Type B pancreatic cell (in vitro differentiated cells): ENCODE data around the gene FNBP1L. TPM values are rescaled to one million over a fixed set of nuclear protein-coding genes. Genes with fewer than 3 reads are reported as not detected.

Experiments
- DNase-seq: peaks from one replicate; pipeline ENCODE4 v3.0.0; 2021; ENCODE audit warnings: mixed read lengths; ENCODE audit not compliant: unreplicated experiment; ENCODE audit errors: extremely low spot score
- H3K27ac Mint-ChIP-seq: 2 replicates; pipeline ENCODE4 v1.8.0; 2021; ENCODE audit warnings: mild to moderate bottlenecking, mixed read lengths
- H3K27me3 Mint-ChIP-seq: 2 replicates; pipeline ENCODE4 v1.8.0; 2021; ENCODE audit warnings: mixed read lengths
- H3K36me3 Mint-ChIP-seq: 2 replicates; pipeline ENCODE4 v1.8.0; 2021; ENCODE audit warnings: mixed read lengths
- H3K4me1 Mint-ChIP-seq: one replicate; pipeline ENCODE4 v1.8.0; 2021; ENCODE audit warnings: mixed read lengths; ENCODE audit not compliant: unreplicated experiment
- H3K4me3 Mint-ChIP-seq: 2 replicates; pipeline ENCODE4 v1.8.0; 2021; ENCODE audit warnings: mild to moderate bottlenecking, mixed read lengths
- H3K9me3 Mint-ChIP-seq: 2 replicates; pipeline ENCODE4 v1.8.0; 2021; ENCODE audit warnings: mixed read lengths
- total RNA-seq: library from RNA; stranded (reverse); gene quantifications from 2 replicates; pipeline ENCODE4 v1.2.1, GENCODE V29; 2021; ENCODE audit warnings: low replicate concordance
- TF ChIP-seq, protein P1 (sequence below): fragments of 200-600 bp; sonication (generic); conservative IDR thresholded peaks from 2 replicates; pipeline ENCODE4 v1.5.0; 2021; ENCODE audit warnings: antibody characterized with exemption, mild to moderate bottlenecking

FNBP1L gene
- total RNA-seq, 1 donor from 2014 or later: 74.7 TPM

DNA sequence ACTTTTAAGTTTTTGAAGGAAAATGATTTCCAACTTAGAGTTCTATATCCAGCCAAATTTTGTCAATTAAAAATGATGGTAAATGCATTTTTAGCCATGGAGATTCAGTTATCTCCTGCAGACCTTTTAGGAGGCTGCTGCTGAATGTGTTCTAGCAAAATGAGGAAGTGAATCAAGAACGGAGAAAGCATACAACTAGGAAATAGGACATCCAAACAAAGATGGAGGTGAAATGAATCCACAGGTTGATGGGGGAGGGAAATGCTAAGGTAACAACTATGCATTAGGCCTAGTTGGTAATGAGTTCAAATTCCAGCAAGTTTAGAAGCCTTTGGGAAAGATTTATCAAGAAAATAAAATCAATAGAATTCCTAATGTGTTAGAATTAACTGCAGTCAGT, 80.5 kb downstream of the FNBP1L start:
- TF ChIP-seq, protein P1, sequence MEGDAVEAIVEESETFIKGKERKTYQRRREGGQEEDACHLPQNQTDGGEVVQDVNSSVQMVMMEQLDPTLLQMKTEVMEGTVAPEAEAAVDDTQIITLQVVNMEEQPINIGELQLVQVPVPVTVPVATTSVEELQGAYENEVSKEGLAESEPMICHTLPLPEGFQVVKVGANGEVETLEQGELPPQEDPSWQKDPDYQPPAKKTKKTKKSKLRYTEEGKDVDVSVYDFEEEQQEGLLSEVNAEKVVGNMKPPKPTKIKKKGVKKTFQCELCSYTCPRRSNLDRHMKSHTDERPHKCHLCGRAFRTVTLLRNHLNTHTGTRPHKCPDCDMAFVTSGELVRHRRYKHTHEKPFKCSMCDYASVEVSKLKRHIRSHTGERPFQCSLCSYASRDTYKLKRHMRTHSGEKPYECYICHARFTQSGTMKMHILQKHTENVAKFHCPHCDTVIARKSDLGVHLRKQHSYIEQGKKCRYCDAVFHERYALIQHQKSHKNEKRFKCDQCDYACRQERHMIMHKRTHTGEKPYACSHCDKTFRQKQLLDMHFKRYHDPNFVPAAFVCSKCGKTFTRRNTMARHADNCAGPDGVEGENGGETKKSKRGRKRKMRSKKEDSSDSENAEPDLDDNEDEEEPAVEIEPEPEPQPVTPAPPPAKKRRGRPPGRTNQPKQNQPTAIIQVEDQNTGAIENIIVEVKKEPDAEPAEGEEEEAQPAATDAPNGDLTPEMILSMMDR: no peak
- no peaks in the 10 kb centered on the region for H3K4me1 Mint-ChIP-seq
- no peaks in the 10 kb centered on the region for H3K9me3 Mint-ChIP-seq
- H3K27me3 Mint-ChIP-seq: no peaks in the 10 kb centered on the region
- no peak overlapping the region for H3K27ac Mint-ChIP-seq
- no peak for DNase-seq
- H3K4me3 Mint-ChIP-seq: no peak overlapping the region
- peaks cover 42% of the 10 kb centered on the region for H3K36me3 Mint-ChIP-seq

DNA sequence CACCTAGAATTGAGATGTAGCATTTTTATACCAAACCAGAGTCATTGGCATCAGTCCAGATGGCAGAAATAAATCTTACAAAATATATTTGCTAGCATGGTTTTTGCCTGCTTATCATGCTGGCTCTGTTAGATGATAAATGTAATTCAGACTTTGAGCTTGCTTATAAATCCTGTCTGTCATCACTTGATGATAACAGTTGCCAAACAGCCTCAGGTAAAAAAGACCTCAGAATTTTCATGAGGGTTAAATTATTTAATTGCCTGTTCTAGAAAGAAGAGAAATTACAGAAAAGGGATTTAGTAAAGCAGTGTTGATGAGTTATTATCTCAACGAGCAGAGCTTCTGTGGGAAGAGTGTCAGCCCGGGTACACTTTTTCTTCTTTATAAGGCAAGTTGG, 83.3 kb downstream of the FNBP1L start:
- Mint-ChIP-seq H3K36me3 (peaks cover 51% of the 10 kb centered on the region), H3K27ac (no peak overlapping the region), H3K9me3 (no peaks in the 10 kb centered on the region)

DNA sequence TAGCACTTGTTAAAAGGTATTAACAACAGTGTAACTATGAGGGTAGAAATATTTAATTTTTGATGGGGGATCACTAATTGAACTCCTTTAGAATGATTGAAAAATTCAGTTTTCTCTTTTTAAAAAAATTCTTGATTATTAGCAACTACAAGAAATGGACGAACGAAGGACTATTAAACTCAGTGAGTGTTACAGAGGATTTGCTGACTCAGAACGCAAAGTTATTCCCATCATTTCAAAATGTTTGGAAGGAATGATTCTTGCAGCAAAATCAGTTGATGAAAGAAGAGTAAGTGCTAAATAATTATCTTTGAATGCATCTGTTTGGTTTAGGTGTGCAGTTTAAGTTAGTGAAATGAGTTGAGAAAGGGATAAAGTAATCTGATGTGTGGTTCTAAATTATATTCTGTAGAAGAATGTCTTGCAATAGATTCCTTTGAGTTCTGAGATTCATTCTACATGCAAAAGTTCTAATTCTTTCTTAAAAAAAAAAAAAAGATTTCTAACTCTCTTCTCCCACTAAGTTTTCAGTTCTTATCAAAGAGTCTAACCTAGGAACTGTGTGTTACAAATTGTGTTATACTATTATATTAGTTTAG, 85.0 kb downstream of the FNBP1L start:
- Mint-ChIP-seq H3K4me3 (no peak overlapping the region), H3K4me1 (no peaks in the 10 kb centered on the region), H3K27ac (no peak overlapping the region), H3K36me3 (peaks cover 45% of the 10 kb centered on the region), H3K27me3 (no peaks in the 10 kb centered on the region), H3K9me3 (no peaks in the 10 kb centered on the region)
- TF ChIP-seq, protein P1: no peak
- DNase-seq: no peak

More for the DNA sequence above, 83.3 kb downstream of the FNBP1L start:
- H3K27me3 Mint-ChIP-seq: no peaks in the 10 kb centered on the region
- TF ChIP-seq, protein P1: no peak
- no peak for DNase-seq
- no peak overlapping the region for H3K4me3 Mint-ChIP-seq
- H3K4me1 Mint-ChIP-seq: no peaks in the 10 kb centered on the region

DNA sequence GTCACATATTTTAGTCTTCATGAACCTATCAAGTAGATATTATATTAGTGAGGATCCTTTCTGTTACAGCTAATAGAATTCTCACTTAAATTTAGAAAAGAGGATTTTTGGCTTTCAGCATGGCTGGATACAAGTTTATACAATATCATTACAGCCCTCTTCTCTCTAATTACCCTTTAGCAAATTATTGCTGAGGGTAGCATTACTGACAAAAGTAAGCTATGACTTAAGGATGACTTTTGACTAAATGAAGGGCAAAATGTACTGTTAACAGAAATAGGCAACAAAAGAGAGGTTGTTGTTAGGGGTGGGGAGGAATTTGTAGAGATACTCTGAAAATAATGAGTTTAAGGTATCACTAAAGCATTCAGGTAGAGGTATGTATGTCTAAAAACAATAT, 85.8 kb downstream of the FNBP1L start:
- DNase-seq: no peak
- Mint-ChIP-seq H3K9me3 (no peaks in the 10 kb centered on the region), H3K27ac (peak overlapping the region; percentile 31), H3K36me3 (peaks cover 47% of the 10 kb centered on the region), H3K4me3 (no peak overlapping the region), H3K27me3 (no peaks in the 10 kb centered on the region), H3K4me1 (no peaks in the 10 kb centered on the region)
- TF ChIP-seq, protein P1: no peak

DNA sequence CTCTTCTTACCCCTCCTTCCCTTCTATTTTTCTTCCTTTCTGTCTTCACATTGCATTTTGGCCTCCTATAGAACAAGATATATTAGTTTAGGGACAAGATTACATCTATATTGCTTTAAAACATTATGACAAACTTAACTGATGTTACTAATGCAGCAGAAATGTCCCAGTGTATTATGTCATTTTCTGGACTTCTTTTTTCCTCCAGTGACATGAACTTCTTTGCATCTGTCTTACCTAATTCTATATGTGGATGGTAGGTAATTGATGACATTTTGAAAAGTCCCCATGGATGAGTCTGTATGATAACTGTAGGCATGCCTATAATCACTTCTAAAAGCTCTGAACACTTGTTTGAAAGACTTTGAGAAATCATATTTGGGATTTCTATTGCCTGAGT, 89.5 kb downstream of the FNBP1L start:
- TF ChIP-seq, protein P1: no peak
- Mint-ChIP-seq H3K4me1 (no peaks in the 10 kb centered on the region), H3K9me3 (no peaks in the 10 kb centered on the region), H3K27ac (no peak overlapping the region), H3K36me3 (peaks cover 39% of the 10 kb centered on the region), H3K27me3 (no peaks in the 10 kb centered on the region), H3K4me3 (no peak overlapping the region)
- DNase-seq: no peak

DNA sequence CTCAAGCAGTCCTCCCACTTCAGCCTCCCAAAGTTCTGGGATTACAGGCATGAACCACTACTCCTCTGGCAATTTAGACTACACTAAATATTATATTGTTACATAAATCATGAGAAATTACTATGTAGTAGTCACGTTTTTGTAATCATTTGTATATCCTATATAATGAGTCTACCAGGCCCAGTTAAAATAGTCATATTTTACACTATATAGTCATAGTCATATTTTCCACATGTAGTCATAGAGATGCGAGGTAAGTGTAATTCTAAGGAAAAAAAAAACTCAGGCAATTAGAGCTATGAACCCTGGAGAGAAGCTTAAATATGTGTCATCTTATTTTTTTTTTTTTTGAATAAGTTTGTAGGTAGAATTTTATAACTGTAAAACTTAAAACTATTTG, 90.0 kb downstream of the FNBP1L start:
- peaks cover 34% of the 10 kb centered on the region for H3K36me3 Mint-ChIP-seq
- no peaks in the 10 kb centered on the region for H3K4me1 Mint-ChIP-seq
- no peaks in the 10 kb centered on the region for H3K9me3 Mint-ChIP-seq
- H3K27ac Mint-ChIP-seq: no peak overlapping the region
- no peak for DNase-seq
- H3K27me3 Mint-ChIP-seq: no peaks in the 10 kb centered on the region
- TF ChIP-seq, protein P1: no peak
- H3K4me3 Mint-ChIP-seq: no peak overlapping the region
